K562 (cell line): ENCODE results near the gene MAN2A1. TPM values are rescaled to one million over a fixed set of nuclear protein-coding genes. Genes with fewer than 3 reads are reported as not detected.

Source experiments
- ATAC-seq: fragments of 200-7000 bp; cut with Tn5 transposase; 3 replicates; pipeline ENCODE4 v1.9.1; 2020; ENCODE audit warnings: moderate library complexity
- BruUV-seq: library from RNA; stranded (reverse); fragments of 400-500 nt; replicated peaks from 2 replicates; lab custom pipeline; 2021; lab: Mats Ljungman, UMichigan
- CTCF ChIA-PET: fragments of 300-600 bp; formaldehyde crosslinking; extraction: SDS; loops from one replicate; lab custom pipeline; 2021; ENCODE audit warnings: low intra/inter-chr PET ratio; lab: Yijun Ruan, JAX
- POLR2A ChIA-PET: fragments of 300-600, 350-650 bp; sonication (Branson Sonifier 250); formaldehyde crosslinking; extraction: SDS; loops from one replicate; lab custom pipeline; 2021; ENCODE audit warnings: antibody characterized with exemption, inconsistent platforms; lab: Yijun Ruan, JAX
- DNase-seq, 4 experiments: peaks; one replicate each; pipeline versions ENCODE4 v3.0.0 to v3.0.0-alpha.2; 2011 to 2018; ENCODE audit warnings: low spot score in 3 of 4, mixed read lengths in 3 of 4; ENCODE audit errors: extremely low read depth in 1 of 4
- FAIRE-seq: peaks from 2 replicates; lab custom pipeline; 2011; peaks lifted over from hg19 to GRCh38; lab: Jason Lieb, UNC
- H2AFZ ChIP-seq: 2 replicates; pipeline ENCODE4 v1.6.0; 2011; ENCODE audit warnings: low read depth, low read length, control low read depth, inconsistent platforms
- H3K27ac ChIP-seq: fragments of 200-600 bp; 3 replicates; pipeline ENCODE4 v1.8.0; 2011; ENCODE audit warnings: low read depth, mild to moderate bottlenecking, control low read depth, inconsistent platforms, low read length, moderate library complexity, mixed read lengths; ENCODE audit errors: extremely low read depth
- H3K27me3 ChIP-seq, 2 experiments: fragments of 300-600 bp in 1 of 2; 2 replicates in 1 of 2; 3 replicates in 1 of 2; pipeline versions ENCODE4 v1.6.0 to v1.8.0; 2011; ENCODE audit warnings: inconsistent platforms in 2 of 2, low read length in 2 of 2, mild to moderate bottlenecking in 1 of 2, mixed read lengths in 1 of 2, moderate library complexity in 1 of 2; ENCODE audit not compliant: control insufficient read depth in 2 of 2, insufficient read depth in 2 of 2
- H3K36me3 ChIP-seq: fragments of 300-600 bp; 3 replicates; pipeline ENCODE4 v1.8.0; 2011; ENCODE audit warnings: mild to moderate bottlenecking, low read length, inconsistent platforms; ENCODE audit not compliant: control insufficient read depth, insufficient read depth
- H3K4me1 ChIP-seq, 2 experiments: fragments of 200-600 bp in 1 of 2; replicated peaks in 1 of 2; 2 replicates in 1 of 2; 3 replicates in 1 of 2; pipeline versions ENCODE4 v1.5.1 to v1.8.0; 2011; ENCODE audit warnings: inconsistent platforms in 2 of 2, low read length in 2 of 2, mild to moderate bottlenecking in 1 of 2, mixed read lengths in 1 of 2, moderate library complexity in 1 of 2; ENCODE audit not compliant: control insufficient read depth in 2 of 2, insufficient read depth in 2 of 2
- H3K4me2 ChIP-seq: 2 replicates; pipeline ENCODE4 v1.6.1; 2011; ENCODE audit warnings: low read length, control low read depth, inconsistent platforms, mixed read lengths; ENCODE audit not compliant: insufficient read depth
- H3K4me3 ChIP-seq: fragments of 200-600 bp; sonication (generic), shearing (Covaris generic); 2 replicates; pipeline ENCODE4 v1.5.1; 2016; ENCODE audit warnings: control low read depth, inconsistent platforms
- H3K79me2 ChIP-seq: fragments of 200-600 bp; 3 replicates; pipeline ENCODE4 v1.8.0; 2011; ENCODE audit warnings: low read length, inconsistent platforms; ENCODE audit not compliant: control insufficient read depth, insufficient read depth
- H3K9ac ChIP-seq, 2 experiments: 2 replicates each; pipeline versions ENCODE4 v1.6.0 to v1.6.1; 2011; ENCODE audit warnings: low read depth in 2 of 2, low read length in 2 of 2, control low read depth in 1 of 2, inconsistent platforms in 1 of 2, mild to moderate bottlenecking in 1 of 2, mixed read lengths in 1 of 2; ENCODE audit not compliant: insufficient read depth in 1 of 2
- H3K9me1 ChIP-seq: one replicate; pipeline ENCODE4 v1.6.0; 2011; ENCODE audit warnings: inconsistent platforms, mild to moderate bottlenecking, low read length, moderate library complexity; ENCODE audit not compliant: control insufficient read depth, insufficient read depth
- H3K9me3 ChIP-seq: replicated peaks from 2 replicates; pipeline ENCODE4 v1.5.1; 2011; ENCODE audit warnings: low read depth, low read length, inconsistent platforms; ENCODE audit not compliant: control insufficient read depth, insufficient read depth
- H4K20me1 ChIP-seq: replicated peaks from 2 replicates; pipeline ENCODE4 v1.6.1; 2011; ENCODE audit warnings: low read length, inconsistent platforms, mixed read lengths; ENCODE audit not compliant: control insufficient read depth, insufficient read depth
- BHLHE40 ChIP-seq: IDR thresholded peaks from 2 replicates; pipeline ENCODE4 v1.6.1; 2011; ENCODE audit warnings: low read length, improper control_type of control experiment
- EWSR1 ChIP-seq: fragments of 450-650 bp; IDR thresholded peaks from 2 replicates; pipeline ENCODE4 v1.6.1; 2018; ENCODE audit warnings: borderline replicate concordance, mild to moderate bottlenecking, low read depth, moderate library complexity; ENCODE audit not compliant: partially characterized antibody
- RERE ChIP-seq: sonication (generic); formaldehyde crosslinking; IDR thresholded peaks from 2 replicates; pipeline ENCODE4 v1.8.0; 2023; ENCODE audit warnings: missing genetic modification reagents, mild to moderate bottlenecking, borderline replicate concordance
- ZNF655 ChIP-seq: fragments of 250-450 bp; sonication (Bioruptor Pico); IDR thresholded peaks from 2 replicates; pipeline ENCODE4 v1.5.0; 2021
- WGBS: fragments of 100-300 bp; shearing (Covaris generic); methylation state at CpG from one replicate; pipeline ENCODE4 v1.1.6; 2016; ENCODE audit warnings: low coverage, mixed read lengths; ENCODE audit not compliant: insufficient coverage; ENCODE audit errors: missing lambda C conversion rate; 5-methylcytosine and 5-hydroxymethylcytosine counted together
- in situ Hi-C: fragments of 300-500 bp; cut with MboI; formaldehyde crosslinking; loops from 4 replicates; pipeline ENCODE4 v1.15.0; 2018; ENCODE audit warnings: inconsistent platforms, mixed read lengths
- intact Hi-C: fragments of 100-400 bp; cut with micrococcal nuclease; formaldehyde crosslinking; loops from 2 replicates; pipeline ENCODE4 v1.14.2; 2022
- polyA plus RNA-seq, 8 experiments: library from polyadenylated mRNA; depleted of rRNA in 4 of 8; stranded (reverse) in 5 of 8; unstranded in 3 of 8; fragments of >200 nt; fragmentation: Nextera tagmentation in 2 of 8; fragmentation: Illumina TruSeq in 1 of 8; extraction: Ambion mirVana in 2 of 8; extraction: Trizol in 1 of 8; gene quantifications; 2 replicates each; pipeline versions ENCODE4 v1.2.1 to v1.2.3, GENCODE V29; 2011 to 2014; ENCODE audit warnings: inconsistent platforms in 1 of 8, missing spikeins in 1 of 8
- total RNA-seq, 7 experiments: library from RNA; depleted of rRNA in 6 of 7; stranded (reverse); fragments of >200 nt in 6 of 7; fragmentation: Illumina TruSeq in 2 of 7; extraction: Trizol in 2 of 7; gene quantifications; 2 replicates each; pipeline versions ENCODE4 v1.2.1 to v1.2.3, GENCODE V29; 2011 to 2021; ENCODE audit warnings: low replicate concordance in 1 of 7
- TF ChIP-seq, protein P1 (sequence below): fragments of 250-450 bp; sonication (Bioruptor Pico); IDR thresholded peaks from 2 replicates; pipeline ENCODE4 v1.4.0; 2020; ENCODE audit warnings: mild to moderate bottlenecking, moderate library complexity
- TF ChIP-seq, protein P2 (sequence below): fragments of 450-650 bp; IDR thresholded peaks from 2 replicates; pipeline ENCODE4 v1.7.0; 2016; ENCODE audit warnings: borderline replicate concordance
- TF ChIP-seq, protein P3 (sequence below): fragments of 250-450 bp; sonication (Bioruptor Pico); IDR thresholded peaks from 2 replicates; pipeline ENCODE4 v1.4.0; 2020; ENCODE audit warnings: borderline replicate concordance

MAN2A1 gene
- total and polyA plus RNA-seq, 9 of the 15 experiments (the other 6 are each of a cell fraction or from before 2014, with no cell fraction given), result 5.2 to 32.0 (median 19.8) TPM

- no peaks in the 10 kb centered on the region for H3K36me3 ChIP-seq
- intact Hi-C loops, result no loop called here
- CTCF ChIA-PET, result no interaction called here
- no peak for TF ChIP-seq EWSR1
- no peak for TF ChIP-seq ZNF655
- TF ChIP-seq, protein P1, sequence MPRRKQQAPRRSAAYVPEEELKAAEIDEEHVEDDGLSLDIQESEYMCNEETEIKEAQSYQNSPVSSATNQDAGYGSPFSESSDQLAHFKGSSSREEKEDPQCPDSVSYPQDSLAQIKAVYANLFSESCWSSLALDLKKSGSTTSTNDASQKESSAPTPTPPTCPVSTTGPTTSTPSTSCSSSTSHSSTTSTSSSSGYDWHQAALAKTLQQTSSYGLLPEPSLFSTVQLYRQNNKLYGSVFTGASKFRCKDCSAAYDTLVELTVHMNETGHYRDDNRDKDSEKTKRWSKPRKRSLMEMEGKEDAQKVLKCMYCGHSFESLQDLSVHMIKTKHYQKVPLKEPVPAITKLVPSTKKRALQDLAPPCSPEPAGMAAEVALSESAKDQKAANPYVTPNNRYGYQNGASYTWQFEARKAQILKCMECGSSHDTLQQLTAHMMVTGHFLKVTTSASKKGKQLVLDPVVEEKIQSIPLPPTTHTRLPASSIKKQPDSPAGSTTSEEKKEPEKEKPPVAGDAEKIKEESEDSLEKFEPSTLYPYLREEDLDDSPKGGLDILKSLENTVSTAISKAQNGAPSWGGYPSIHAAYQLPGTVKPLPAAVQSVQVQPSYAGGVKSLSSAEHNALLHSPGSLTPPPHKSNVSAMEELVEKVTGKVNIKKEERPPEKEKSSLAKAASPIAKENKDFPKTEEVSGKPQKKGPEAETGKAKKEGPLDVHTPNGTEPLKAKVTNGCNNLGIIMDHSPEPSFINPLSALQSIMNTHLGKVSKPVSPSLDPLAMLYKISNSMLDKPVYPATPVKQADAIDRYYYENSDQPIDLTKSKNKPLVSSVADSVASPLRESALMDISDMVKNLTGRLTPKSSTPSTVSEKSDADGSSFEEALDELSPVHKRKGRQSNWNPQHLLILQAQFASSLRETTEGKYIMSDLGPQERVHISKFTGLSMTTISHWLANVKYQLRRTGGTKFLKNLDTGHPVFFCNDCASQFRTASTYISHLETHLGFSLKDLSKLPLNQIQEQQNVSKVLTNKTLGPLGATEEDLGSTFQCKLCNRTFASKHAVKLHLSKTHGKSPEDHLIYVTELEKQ (CRISPR knock-in tag), result no peak
- no peak for TF ChIP-seq BHLHE40
- TF ChIP-seq RERE, result no peak
- TF ChIP-seq, protein P2, sequence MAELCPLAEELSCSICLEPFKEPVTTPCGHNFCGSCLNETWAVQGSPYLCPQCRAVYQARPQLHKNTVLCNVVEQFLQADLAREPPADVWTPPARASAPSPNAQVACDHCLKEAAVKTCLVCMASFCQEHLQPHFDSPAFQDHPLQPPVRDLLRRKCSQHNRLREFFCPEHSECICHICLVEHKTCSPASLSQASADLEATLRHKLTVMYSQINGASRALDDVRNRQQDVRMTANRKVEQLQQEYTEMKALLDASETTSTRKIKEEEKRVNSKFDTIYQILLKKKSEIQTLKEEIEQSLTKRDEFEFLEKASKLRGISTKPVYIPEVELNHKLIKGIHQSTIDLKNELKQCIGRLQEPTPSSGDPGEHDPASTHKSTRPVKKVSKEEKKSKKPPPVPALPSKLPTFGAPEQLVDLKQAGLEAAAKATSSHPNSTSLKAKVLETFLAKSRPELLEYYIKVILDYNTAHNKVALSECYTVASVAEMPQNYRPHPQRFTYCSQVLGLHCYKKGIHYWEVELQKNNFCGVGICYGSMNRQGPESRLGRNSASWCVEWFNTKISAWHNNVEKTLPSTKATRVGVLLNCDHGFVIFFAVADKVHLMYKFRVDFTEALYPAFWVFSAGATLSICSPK, result no peak
- TF ChIP-seq, protein P3, sequence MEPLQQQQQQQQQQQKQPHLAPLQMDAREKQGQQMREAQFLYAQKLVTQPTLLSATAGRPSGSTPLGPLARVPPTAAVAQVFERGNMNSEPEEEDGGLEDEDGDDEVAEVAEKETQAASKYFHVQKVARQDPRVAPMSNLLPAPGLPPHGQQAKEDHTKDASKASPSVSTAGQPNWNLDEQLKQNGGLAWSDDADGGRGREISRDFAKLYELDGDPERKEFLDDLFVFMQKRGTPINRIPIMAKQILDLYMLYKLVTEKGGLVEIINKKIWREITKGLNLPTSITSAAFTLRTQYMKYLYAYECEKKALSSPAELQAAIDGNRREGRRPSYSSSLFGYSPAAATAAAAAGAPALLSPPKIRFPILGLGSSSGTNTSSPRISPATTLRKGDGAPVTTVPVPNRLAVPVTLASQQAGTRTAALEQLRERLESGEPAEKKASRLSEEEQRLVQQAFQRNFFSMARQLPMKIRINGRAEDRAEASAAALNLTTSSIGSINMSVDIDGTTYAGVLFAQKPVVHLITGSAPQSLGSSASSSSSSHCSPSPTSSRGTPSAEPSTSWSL (CRISPR knock-in tag), result no peak
These were observed 40.4 kb upstream of the MAN2A1 start for GRCh38 chr5:109649318-109649717.

More at GRCh38 chr5:109649318-109649717, 40.4 kb upstream of the MAN2A1 start:
- BruUV-seq, result no TSS peak
- Histone ChIP-seq H3K27ac (no peak overlapping the region), H3K4me1 (peaks cover 0 to 4% of the 10 kb centered on the region in 2 experiments; a peak in 4 of 5 replicates), H3K4me3 (no peak overlapping the region), H3K4me2 (no peak overlapping the region), H2AFZ (no peak overlapping the region), H3K9ac (no peak overlapping the region), H4K20me1 (no peaks in the 10 kb centered on the region), H3K9me3 (no peaks in the 10 kb centered on the region), H3K9me1 (no peaks in the 10 kb centered on the region), H3K79me2 (no peaks in the 10 kb centered on the region), H3K27me3 (no peaks in the 10 kb centered on the region)
- POLR2A ChIA-PET, result interaction anchor here (0.5 to 0.7 kb wide), 2 partner anchors 53 to 73 kb away, joined by 3 read pairs; no protein-coding TSS in a partner anchor
- WGBS, result 8% methylated on average over 4 of the region's 4 CpGs
- ATAC-seq (no peak), FAIRE-seq (no peak), DNase-seq (no peak)
- in situ Hi-C loops, result no loop called here
